Tibial nerve (tissue), 4 donors: ENCODE results near the gene ZNF516. TPM values are rescaled to one million over a fixed set of nuclear protein-coding genes. Genes with fewer than 3 reads are reported as not detected.

ENCODE experiments used
- DNase-seq, 2 donors: peaks; one replicate each; pipeline ENCODE4 v3.0.0-alpha.2; 2019; ENCODE audit warnings: low spot score in 2 of 2
- H3K27ac ChIP-seq, 4 donors: fragments of 200-600 bp; sonication (generic) in 3 of 4; one replicate each; pipeline ENCODE4 v1.5.1; 2017 to 2019; ENCODE audit warnings: mild to moderate bottlenecking in 1 of 4
- H3K27me3 ChIP-seq, 2 donors: fragments of 200-600 bp; sonication (generic) in 1 of 2; one replicate each; pipeline versions ENCODE4 v1.5.1 to v1.6.0; 2017 to 2019
- H3K36me3 ChIP-seq, 3 donors: fragments of 200-600 bp; sonication (generic); one replicate each; pipeline ENCODE4 v1.5.1; 2018 to 2019
- H3K4me1 ChIP-seq, 4 donors: fragments of 200-600 bp; sonication (generic) in 3 of 4; one replicate each; pipeline ENCODE4 v1.5.1; 2017 to 2019
- H3K4me3 ChIP-seq, 4 donors: fragments of 200-600 bp; sonication (generic) in 3 of 4; one replicate each; pipeline ENCODE4 v1.5.1; 2017 to 2019; ENCODE audit warnings: mild to moderate bottlenecking in 1 of 4, moderate library complexity in 1 of 4
- H3K9me3 ChIP-seq, 4 donors: fragments of 200-600 bp; sonication (generic) in 3 of 4; one replicate each; pipeline ENCODE4 v1.5.1; 2017 to 2019
- CTCF ChIP-seq, 5 experiments: fragments of 200-600 bp in 3 of 5; fragments of 450-650 bp in 2 of 5; sonication (generic) in 3 of 5; IDR thresholded peaks; one replicate each; pipeline ENCODE4 v1.5.1; 2016 to 2019; ENCODE audit warnings: antibody characterized with exemption in 5 of 5, mild to moderate bottlenecking in 3 of 5, moderate library complexity in 2 of 5
- EP300 ChIP-seq, 2 donors: sonication (generic); formaldehyde crosslinking; IDR thresholded peaks; one replicate each; pipeline ENCODE4 v1.6.1; 2017; ENCODE audit warnings: antibody characterized with exemption in 2 of 2, mild to moderate bottlenecking in 1 of 2
- POLR2A ChIP-seq, 2 donors: fragments of 450-650 bp; IDR thresholded peaks; one replicate each; pipeline ENCODE4 v1.6.1; 2017; ENCODE audit warnings: antibody characterized with exemption in 2 of 2, mild to moderate bottlenecking in 2 of 2, moderate library complexity in 2 of 2
- WGBS, 2 donors: methylation state at CpG; one replicate each; pipeline ENCODE4 v1.1.5; 2018; 5-methylcytosine and 5-hydroxymethylcytosine counted together
- total RNA-seq, 4 donors: library from RNA; depleted of rRNA; stranded (reverse); fragments of >200 nt; gene quantifications; one replicate each; pipeline ENCODE4 v1.1.0, GENCODE V29; 2016

Gene ZNF516
- total RNA-seq, 4 donors from 2014 or later = 31.4 to 63.0 (median 45.5) TPM

DNA sequence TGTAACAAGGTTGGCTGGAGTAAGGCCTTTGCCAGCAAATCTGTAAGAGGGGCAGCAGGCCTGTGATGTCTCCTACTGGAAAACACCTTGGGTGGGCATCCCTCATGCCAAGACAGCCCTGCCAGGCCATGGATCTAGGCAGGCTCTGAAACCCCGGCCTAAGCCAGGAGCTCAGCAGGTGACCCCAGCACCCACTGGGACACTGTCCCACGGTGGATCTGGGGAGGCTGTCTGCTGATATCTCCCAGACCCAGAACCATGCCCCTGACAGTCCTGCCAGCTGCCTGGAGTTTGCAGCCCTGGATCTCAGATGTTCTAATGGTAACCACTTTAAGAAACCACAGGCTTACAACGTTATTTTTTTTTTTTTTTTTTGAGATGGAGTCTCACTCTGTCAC is 117.7 kb downstream of the ZNF516 start:
- TF ChIP-seq CTCF (IDR thresholded peaks at IDR 0.05) = no peak
- TF ChIP-seq EP300 (IDR thresholded peaks at IDR 0.05) = no peak
- TF ChIP-seq POLR2A (IDR thresholded peaks at IDR 0.05) = no peak
- H3K9me3 ChIP-seq = no peaks in the 10 kb centered on the region
- no peak for DNase-seq
- H3K27ac ChIP-seq = no peak overlapping the region
- 76 to 78% methylated on average over 3 of the region's 3 CpGs for WGBS, 2 donors
- H3K4me1 ChIP-seq = peaks cover 0 to 31% (median 0%) of the 10 kb centered on the region in 4 donors
- H3K36me3 ChIP-seq = peaks cover 0 to 40% (median 9%) of the 10 kb centered on the region in 3 donors
- H3K27me3 ChIP-seq = no peaks in the 10 kb centered on the region
- no peak overlapping the region for H3K4me3 ChIP-seq

GRCh38 chr18:76376668-76377358 is 118.2 kb downstream of the ZNF516 start:
- H3K4me3 ChIP-seq = no peak overlapping the region
- DNase-seq = no peak
- no peaks in the 10 kb centered on the region for H3K9me3 ChIP-seq
- peaks cover 0 to 43% (median 9%) of the 10 kb centered on the region in 3 donors for H3K36me3 ChIP-seq
- H3K4me1 ChIP-seq = peaks cover 0 to 26% (median 0%) of the 10 kb centered on the region in 4 donors
- H3K27ac ChIP-seq = no peak overlapping the region
- whole genome bisulfite sequencing, 2 donors = 87 to 89% methylated on average over 26 to 27 of the region's 27 CpGs
- H3K27me3 ChIP-seq = no peaks in the 10 kb centered on the region
- TF ChIP-seq EP300 (IDR thresholded peaks at IDR 0.05) = no peak
- no peak for TF ChIP-seq POLR2A (IDR thresholded peaks at IDR 0.05)
- no peak for TF ChIP-seq CTCF (IDR thresholded peaks at IDR 0.05)

DNA sequence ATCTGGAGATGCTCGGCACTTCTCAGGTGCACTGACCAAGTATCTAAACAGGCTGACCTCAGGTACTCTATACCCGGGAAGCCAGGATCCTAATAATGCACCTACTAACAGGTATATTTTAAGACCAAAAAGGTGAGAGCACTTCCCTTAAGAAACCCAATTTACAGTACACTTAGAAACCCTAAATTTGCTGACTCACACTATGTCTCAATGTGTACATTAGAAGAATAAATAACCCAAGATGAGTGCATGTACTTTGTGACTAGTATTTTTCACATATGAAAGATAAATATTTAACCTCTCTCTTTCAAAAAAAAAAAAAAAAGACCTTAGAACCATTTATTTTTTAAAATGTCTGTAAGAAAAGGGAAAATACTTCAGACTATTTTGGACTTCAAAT is 118.8 kb downstream of the ZNF516 start:
- no peak overlapping the region for H3K27ac ChIP-seq
- 86 to 88% methylated on average over 2 of the region's 2 CpGs for WGBS, 2 donors
- H3K4me1 ChIP-seq = peaks cover 0 to 26% (median 0%) of the 10 kb centered on the region in 4 donors
- H3K4me3 ChIP-seq = no peak overlapping the region
- peaks cover 0 to 49% (median 9%) of the 10 kb centered on the region in 3 donors for H3K36me3 ChIP-seq
- H3K9me3 ChIP-seq = no peaks in the 10 kb centered on the region
- DNase-seq = no peak
- no peak for TF ChIP-seq POLR2A (IDR thresholded peaks at IDR 0.05)
- TF ChIP-seq CTCF (IDR thresholded peaks at IDR 0.05) = no peak
- no peak for TF ChIP-seq EP300 (IDR thresholded peaks at IDR 0.05)
- H3K27me3 ChIP-seq = no peaks in the 10 kb centered on the region

GRCh38 chr18:76374330-76375281 is 120.4 kb downstream of the ZNF516 start:
- no peak for TF ChIP-seq CTCF (IDR thresholded peaks at IDR 0.05)
- TF ChIP-seq EP300 (IDR thresholded peaks at IDR 0.05) = no peak
- no peak for TF ChIP-seq POLR2A (IDR thresholded peaks at IDR 0.05)
- Histone ChIP-seq H3K36me3 (peaks cover 0 to 58% (median 6%) of the 10 kb centered on the region in 3 donors), H3K27me3 (no peaks in the 10 kb centered on the region), H3K4me3 (no peak overlapping the region), H3K27ac (no peak overlapping the region), H3K4me1 (peaks cover 0 to 19% (median 0%) of the 10 kb centered on the region in 4 donors), H3K9me3 (no peaks in the 10 kb centered on the region)
- DNase-seq = no peak
- WGBS, 2 donors = 79 to 81% methylated on average over 12 of the region's 12 CpGs
